ENCODE measurements around the gene SLC24A1.
A peak's percentile ranks its signal among the peaks of the same experiment; 100 is the strongest.

SLC24A1 gene

DNA sequence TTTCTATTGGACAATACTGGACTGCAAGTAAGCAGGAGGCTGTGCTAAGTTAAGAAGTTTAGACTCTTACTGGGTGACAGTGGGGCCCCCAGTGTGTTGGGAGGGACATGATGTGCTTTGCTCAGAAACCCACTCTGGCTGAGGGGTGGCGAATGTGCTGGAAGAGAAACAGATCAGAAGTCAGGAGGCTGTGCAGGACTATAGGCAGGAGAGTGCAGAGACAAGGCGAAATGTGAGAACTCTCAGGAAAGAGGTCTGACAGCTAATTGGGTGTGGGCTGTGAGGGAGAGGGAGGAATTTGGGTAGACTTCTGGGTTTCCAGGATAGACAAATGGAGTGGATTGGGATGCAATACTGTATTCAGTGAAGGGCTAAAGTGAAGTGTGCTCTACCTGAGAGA lies 12.0 kb downstream of the SLC24A1 start:
- H3K36me3 Mint-ChIP-seq: peaks cover 6% of the 10 kb centered on the region
- no peak overlapping the region for H3K4me3 Mint-ChIP-seq
- no peaks in the 10 kb centered on the region for H3K9me3 Mint-ChIP-seq
- no peaks in the 10 kb centered on the region for H3K27me3 Mint-ChIP-seq
- H3K4me1 Mint-ChIP-seq: peaks cover 26% of the 10 kb centered on the region
- ATAC-seq: no peak
- H3K27ac Mint-ChIP-seq: no peak overlapping the region

DNA sequence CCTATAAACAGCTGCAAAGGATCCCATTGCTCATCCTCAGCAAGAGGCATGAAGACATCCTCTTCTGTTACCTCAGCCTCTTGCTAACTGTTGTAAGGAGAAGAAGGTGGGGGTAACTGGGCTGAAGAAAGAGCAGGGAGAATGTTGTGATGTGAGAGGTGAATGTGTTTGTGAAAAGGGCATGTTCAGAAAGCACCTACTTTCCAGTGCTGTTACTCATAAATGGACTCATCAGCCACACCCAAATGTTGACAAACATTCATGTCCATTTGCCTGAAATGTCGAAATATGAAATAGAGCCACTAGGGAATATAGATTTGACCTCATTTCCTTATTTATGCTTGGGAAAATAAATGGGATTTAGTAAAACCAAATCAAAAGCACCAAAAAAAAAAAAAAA lies 12.6 kb downstream of the SLC24A1 start:
- peaks cover 6% of the 10 kb centered on the region for H3K36me3 Mint-ChIP-seq
- no peaks in the 10 kb centered on the region for H3K9me3 Mint-ChIP-seq
- no peak overlapping the region for H3K4me3 Mint-ChIP-seq
- peaks cover 28% of the 10 kb centered on the region for H3K4me1 Mint-ChIP-seq
- H3K27ac Mint-ChIP-seq: no peak overlapping the region
- ATAC-seq: no peak
- H3K27me3 Mint-ChIP-seq: no peaks in the 10 kb centered on the region

DNA sequence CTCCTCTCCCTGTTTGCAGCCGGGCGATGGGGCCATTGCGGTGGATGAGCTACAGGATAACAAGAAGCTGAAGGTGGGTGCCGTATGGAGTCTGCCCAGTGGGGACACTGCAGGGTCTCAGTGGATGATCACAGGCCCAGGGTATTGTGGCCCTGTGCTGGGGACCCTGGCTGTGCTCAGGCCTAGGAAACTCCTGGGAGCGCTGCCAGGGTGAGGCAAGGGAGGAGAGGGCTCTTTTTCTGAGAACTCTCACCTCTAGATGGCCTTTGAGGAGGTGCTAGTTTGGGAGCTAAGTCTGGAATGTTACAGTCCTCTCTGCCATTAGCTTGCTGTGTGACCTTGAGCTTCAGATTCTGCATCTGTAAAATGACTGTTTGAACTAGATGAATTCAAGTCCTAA lies 16.4 kb downstream of the SLC24A1 start:
- Mint-ChIP-seq H3K4me3 (no peak overlapping the region), H3K36me3 (no peaks in the 10 kb centered on the region), H3K9me3 (no peaks in the 10 kb centered on the region), H3K27ac (no peak overlapping the region), H3K4me1 (peaks cover 7% of the 10 kb centered on the region), H3K27me3 (no peaks in the 10 kb centered on the region)
- no peak for ATAC-seq

DNA sequence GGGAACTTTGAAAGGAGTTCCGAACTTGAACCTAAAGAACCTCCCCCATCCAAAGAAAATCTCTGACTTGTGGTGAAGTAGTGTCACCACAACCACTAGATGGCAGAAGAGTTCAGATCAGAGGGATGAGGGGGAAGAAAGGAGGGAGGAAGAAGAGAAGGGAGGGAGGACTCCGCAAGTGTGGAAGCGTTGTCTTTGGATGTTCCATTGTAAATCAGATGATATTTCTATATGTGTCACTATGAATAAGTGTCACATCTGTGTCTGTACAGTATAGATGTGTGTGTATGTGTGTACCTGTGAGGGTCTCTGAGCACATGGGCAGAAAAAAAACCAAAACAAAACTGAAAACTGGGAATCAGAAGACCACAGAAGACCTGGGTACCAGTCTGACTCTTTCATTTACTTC lies 16.9 kb downstream of the SLC24A1 start:
- Mint-ChIP-seq H3K4me1 (peaks cover 7% of the 10 kb centered on the region), H3K4me3 (no peak overlapping the region), H3K27me3 (no peaks in the 10 kb centered on the region), H3K9me3 (no peaks in the 10 kb centered on the region), H3K27ac (no peak overlapping the region), H3K36me3 (no peaks in the 10 kb centered on the region)
- peak; percentile 74 for ATAC-seq

DNA sequence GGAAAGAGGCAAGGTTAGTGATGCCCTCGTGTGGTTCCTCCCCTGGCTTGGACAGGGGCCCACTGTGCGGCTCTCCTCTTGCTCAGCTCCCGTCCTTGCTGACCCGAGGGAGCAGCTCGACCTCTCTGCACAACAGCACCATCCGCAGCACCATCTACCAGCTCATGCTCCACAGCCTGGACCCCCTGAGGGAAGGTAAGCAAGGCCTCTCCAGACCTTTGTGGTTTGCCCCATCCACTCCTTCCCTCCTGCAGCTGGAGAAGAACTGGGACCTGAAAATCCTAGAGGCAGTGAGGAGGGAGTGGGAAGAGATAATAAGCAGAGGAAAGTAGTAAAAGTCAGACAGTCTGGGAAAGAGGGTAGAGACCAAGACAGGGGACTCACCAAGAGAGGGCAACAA lies 17.8 kb downstream of the SLC24A1 start:
- Mint-ChIP-seq H3K27ac (no peak overlapping the region), H3K4me3 (no peak overlapping the region), H3K36me3 (no peaks in the 10 kb centered on the region)

DNA sequence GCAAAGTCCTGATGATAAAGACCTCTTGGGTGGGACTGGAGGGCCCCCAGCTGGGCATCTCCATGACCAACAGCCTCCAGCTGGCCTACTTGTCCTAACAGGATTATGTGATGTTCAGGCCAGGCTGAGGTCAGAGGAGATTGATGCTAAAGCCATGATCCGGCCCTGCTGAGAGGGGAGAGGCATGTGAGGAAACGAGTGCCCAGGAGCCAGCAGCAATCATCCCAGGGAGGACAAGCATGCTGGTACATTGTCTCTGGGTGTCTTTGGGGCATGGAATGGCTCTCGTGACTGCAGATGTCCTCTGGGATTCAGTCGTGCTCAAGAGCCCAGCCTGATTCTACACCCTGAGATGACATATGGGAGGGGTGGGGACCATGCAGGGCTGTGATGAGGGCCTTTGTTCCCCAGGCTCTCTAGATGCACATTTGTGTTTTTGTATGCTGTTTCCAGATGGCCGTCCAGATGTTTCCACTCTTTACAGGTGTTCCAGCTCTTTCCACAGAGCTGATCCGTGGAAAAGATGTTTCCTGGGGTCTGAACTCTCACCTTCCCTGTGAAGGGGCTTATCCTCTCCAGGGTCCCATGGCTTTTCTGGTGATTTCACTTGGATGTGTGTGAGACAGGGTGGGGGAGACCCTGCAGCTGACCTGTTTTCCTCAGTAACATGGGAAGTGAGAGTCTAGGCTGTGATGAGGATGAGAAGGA lies 20.2 kb downstream of the SLC24A1 start:
- no peak for ATAC-seq
- H3K4me1 Mint-ChIP-seq: peaks cover 7% of the 10 kb centered on the region
- H3K36me3 Mint-ChIP-seq: no peaks in the 10 kb centered on the region
- no peaks in the 10 kb centered on the region for H3K27me3 Mint-ChIP-seq
- H3K27ac Mint-ChIP-seq: no peak overlapping the region
- no peaks in the 10 kb centered on the region for H3K9me3 Mint-ChIP-seq
- H3K4me3 Mint-ChIP-seq: no peak overlapping the region

More for the DNA sequence above, 17.8 kb downstream of the SLC24A1 start:
- Mint-ChIP-seq H3K27me3 (no peaks in the 10 kb centered on the region), H3K4me1 (peaks cover 7% of the 10 kb centered on the region), H3K9me3 (no peaks in the 10 kb centered on the region)
- ATAC-seq: no peak

DNA sequence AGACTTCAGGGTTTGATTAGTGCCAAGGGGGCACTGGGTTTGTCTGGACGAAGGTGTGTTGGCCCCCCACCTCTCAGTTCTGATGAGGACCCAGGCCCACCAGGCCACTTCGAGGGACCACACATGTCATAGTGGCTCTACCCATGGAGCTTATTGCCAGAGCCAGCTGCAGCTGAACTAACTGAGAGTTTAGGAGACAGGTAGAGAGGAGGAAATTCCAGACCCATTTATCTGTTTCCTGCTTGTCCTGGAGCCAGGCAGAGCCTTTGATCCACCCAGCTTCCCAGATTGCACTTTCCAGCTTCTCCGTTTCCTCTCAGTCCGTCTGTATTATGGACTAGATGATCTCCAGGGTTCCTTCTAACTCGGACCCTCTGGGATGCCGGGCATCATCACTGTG lies 20.9 kb downstream of the SLC24A1 start:
- ATAC-seq: no peak
- Mint-ChIP-seq H3K27ac (no peak overlapping the region), H3K9me3 (no peaks in the 10 kb centered on the region), H3K4me1 (peaks cover 7% of the 10 kb centered on the region), H3K4me3 (no peak overlapping the region), H3K36me3 (no peaks in the 10 kb centered on the region), H3K27me3 (no peaks in the 10 kb centered on the region)

DNA sequence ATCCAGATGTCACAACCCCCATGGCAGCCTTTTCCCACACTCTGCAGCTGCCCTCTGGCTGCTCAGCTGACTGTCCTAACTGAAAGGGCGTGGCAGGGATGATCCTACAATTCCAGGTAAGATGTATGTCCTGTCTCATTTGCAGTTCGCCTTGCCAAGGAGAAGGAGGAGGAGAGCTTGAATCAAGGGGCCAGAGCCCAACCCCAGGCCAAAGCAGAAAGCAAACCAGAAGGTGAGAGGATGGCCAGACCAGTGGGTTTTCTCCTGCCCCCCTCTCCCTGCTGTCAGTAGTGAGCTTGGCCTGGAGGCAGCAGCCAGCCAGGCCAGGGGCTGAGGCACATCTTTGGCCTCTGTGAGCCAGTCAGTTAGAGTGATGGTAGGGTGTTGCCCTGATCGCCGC lies 22.5 kb downstream of the SLC24A1 start:
- Mint-ChIP-seq H3K9me3 (no peaks in the 10 kb centered on the region), H3K27ac (no peak overlapping the region), H3K4me1 (no peaks in the 10 kb centered on the region), H3K36me3 (no peaks in the 10 kb centered on the region), H3K4me3 (no peak overlapping the region), H3K27me3 (no peaks in the 10 kb centered on the region)
- ATAC-seq: no peak

DNA sequence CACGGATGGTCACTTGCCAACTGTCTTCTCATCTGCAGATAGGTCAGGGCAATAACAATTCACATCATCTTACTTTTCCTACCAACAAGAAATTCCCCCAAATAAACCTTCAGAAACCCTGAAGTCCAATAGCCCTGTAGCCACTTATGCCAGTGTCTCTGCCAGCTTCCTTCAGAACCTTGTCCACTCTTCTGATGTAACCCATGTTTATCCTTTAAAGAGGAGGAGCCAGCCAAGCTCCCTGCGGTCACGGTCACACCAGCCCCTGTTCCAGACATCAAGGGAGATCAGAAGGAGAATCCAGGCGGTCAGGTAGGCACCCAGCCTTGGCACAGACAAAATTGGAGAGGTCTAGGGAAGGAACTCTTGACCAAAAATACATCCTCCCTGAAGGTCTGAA lies 23.7 kb downstream of the SLC24A1 start:
- Mint-ChIP-seq H3K9me3 (no peaks in the 10 kb centered on the region), H3K4me3 (no peak overlapping the region), H3K27me3 (no peaks in the 10 kb centered on the region), H3K36me3 (peaks cover 5% of the 10 kb centered on the region), H3K27ac (no peak overlapping the region), H3K4me1 (peaks cover 6% of the 10 kb centered on the region)
- no peak for ATAC-seq

DNA sequence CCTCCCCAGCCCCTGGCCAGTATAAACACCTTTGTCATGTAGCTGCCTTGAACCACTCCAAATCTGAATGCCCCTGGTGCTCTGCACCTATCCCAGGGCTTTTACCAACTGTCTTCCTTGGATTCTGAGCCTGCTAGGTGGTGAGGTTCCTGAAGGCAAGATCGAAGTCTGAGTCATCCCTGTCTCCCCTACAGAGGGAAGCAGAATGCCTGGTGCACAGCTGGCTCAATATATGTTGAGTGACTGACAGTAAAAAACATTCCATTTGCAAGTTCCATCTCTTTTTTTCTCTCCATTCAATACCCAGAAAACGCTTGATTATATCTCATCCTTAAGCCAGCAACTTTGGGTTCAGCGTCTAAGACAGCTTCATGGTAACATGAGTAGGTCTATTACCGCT lies 24.7 kb downstream of the SLC24A1 start:
- peaks cover 17% of the 10 kb centered on the region for H3K4me1 Mint-ChIP-seq
- no peak overlapping the region for H3K4me3 Mint-ChIP-seq
- no peaks in the 10 kb centered on the region for H3K9me3 Mint-ChIP-seq
- no peak overlapping the region for H3K27ac Mint-ChIP-seq
- peaks cover 10% of the 10 kb centered on the region for H3K36me3 Mint-ChIP-seq
- H3K27me3 Mint-ChIP-seq: no peaks in the 10 kb centered on the region
- ATAC-seq: no peak

DNA sequence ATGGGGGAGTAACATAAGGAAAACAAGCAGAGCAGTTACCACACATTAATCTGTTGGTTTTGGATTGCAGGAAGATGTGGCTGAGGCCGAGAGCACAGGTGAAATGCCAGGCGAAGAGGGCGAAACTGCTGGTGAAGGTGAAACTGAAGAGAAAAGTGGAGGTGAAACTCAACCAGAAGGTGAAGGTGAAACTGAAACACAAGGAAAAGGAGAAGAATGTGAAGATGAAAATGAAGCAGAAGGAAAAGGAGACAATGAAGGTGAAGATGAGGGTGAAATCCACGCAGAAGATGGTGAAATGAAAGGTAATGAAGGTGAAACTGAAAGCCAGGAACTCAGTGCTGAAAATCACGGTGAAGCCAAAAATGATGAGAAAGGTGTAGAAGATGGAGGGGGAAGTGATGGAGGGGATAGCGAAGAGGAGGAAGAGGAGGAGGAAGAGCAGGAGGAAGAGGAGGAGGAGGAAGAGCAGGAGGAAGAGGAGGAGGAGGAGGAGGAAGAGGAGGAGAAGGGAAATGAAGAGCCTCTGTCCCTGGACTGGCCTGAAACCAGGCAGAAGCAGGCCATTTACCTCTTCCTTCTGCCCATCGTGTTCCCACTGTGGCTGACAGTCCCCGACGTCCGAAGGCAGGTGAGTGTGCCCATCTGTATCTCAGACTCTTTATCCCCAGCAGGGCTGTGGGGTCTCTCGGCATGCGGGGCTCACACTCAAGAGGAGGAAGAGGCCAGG lies 28.7 kb downstream of the SLC24A1 start:
- peaks cover 24% of the 10 kb centered on the region for H3K4me1 Mint-ChIP-seq
- H3K36me3 Mint-ChIP-seq: peaks cover 50% of the 10 kb centered on the region

DNA sequence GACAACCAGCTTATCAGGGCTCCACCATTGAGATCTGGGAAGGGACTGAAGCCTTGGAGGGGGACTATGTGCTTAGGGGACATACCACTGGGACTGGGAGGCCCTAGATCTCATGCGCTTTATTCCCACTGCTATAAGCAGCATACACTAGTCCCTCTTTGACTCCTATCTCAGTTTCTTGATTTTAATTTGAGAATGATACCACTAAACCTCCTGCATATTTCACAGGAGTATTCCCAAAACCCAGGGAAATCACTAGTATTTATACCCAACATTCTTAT lies 29.2 kb downstream of the SLC24A1 start:
- ATAC-seq: no peak
- Mint-ChIP-seq H3K36me3 (peaks cover 55% of the 10 kb centered on the region), H3K4me1 (peaks cover 24% of the 10 kb centered on the region), H3K27me3 (no peaks in the 10 kb centered on the region), H3K4me3 (no peak overlapping the region), H3K27ac (peak overlapping the region; percentile 36), H3K9me3 (no peaks in the 10 kb centered on the region)

More for the DNA sequence above, 28.7 kb downstream of the SLC24A1 start:
- Mint-ChIP-seq H3K27ac (peak overlapping the region; percentile 36), H3K9me3 (no peaks in the 10 kb centered on the region), H3K27me3 (no peaks in the 10 kb centered on the region), H3K4me3 (peak overlapping the region; percentile 14)
- no peak for ATAC-seq

DNA sequence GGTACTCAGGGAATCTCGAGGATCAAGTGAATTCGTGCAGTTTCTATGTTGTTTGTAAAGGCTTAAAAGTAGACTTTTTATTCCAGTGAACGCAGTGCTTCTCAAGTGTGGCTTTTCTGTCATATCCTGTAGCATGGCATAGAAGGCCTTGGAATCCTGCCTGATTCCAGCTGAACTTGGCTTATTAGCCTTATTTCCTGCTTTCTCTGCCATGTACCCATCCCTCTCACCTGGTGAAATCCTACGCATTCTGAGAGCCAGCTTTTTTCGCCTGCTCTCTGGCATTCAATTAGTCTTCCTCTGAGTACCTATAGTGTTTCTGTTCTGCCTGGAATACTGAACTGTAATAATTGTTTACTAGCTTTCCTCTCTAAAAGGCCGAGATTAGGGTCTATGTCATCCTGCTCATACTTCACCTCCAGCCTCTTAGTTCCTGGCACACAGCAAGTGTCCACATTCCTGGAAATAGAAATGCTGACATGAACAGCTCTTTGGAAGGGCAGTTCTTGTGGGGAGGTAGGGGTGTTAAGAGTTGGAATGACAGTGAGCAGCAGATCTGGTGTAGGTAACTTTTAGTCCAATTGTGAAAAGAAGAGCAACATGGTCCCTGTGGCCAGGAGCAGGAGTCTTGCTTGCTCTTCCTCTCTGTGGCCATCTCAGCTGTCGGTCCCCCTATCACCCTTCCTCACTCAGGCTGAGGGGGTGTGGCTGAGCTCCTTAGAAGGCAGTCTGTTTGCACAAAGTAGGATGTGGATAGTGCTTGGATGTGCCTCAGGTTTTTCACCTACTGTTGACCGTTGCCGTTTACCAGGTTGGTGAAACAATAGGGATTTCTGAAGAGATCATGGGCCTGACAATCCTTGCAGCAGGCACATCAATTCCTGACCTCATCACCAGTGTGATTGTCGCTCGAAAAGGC lies 30.4 kb downstream of the SLC24A1 start:
- Mint-ChIP-seq H3K27me3 (no peaks in the 10 kb centered on the region), H3K4me1 (peaks cover 24% of the 10 kb centered on the region), H3K36me3 (peaks cover 60% of the 10 kb centered on the region), H3K9me3 (no peaks in the 10 kb centered on the region), H3K4me3 (no peak overlapping the region), H3K27ac (peak overlapping the region; percentile 46)
- no peak for ATAC-seq

DNA sequence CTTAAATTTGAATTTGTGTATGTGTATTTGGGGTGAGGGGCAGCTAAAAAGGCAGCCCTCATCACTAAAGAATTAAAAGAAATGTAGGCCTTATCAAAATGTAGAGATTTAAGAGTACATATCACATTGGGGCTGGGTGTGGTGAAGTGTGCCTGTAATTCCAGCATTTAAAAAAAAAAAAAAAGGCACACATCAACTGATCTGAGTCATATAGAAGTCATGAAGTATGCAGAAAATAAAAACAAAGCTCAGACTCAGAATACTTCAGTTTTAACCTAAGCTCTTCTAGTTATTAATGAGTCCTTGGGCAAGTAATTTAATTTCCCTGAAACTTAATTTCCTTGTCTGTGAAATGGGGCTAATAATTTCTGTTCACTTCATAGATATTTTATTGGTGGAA lies 31.6 kb downstream of the SLC24A1 start:
- H3K27ac Mint-ChIP-seq: peak overlapping the region; percentile 22

DNA sequence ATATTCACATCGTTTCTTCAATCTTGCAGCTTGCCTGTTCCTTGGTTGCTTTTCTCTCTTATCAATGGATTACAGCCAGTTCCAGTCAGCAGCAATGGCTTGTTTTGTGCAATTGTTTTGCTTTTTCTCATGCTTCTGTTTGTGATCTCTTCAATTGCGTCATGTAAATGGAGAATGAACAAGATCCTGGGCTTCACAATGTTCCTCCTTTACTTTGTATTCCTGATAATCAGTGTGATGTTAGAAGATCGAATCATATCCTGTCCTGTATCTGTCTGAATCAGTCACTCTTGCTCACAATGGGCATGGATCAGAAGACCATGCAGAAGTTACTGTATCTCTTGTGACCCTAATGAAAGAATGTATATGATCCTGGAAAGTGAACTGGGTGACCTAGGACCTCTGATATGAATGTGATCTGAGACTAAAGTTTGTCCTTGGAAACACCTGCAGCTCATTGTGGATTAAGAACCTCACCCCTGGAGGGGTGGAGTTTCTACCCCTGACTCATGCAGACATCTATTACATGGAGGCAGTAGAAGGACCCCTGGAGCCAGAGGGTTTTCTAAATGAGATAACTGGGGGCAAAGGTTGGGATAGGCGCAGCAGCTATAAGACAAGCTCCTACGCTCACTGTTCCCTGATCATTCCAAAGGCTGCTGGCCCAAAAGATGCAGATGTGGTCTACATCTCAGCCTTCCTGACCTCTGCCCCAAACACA lies 32.2 kb downstream of the SLC24A1 start:
- H3K27ac Mint-ChIP-seq: peak overlapping the region; percentile 5
- H3K36me3 Mint-ChIP-seq: peaks cover 65% of the 10 kb centered on the region
- H3K9me3 Mint-ChIP-seq: no peaks in the 10 kb centered on the region
- H3K27me3 Mint-ChIP-seq: no peaks in the 10 kb centered on the region
- peaks cover 24% of the 10 kb centered on the region for H3K4me1 Mint-ChIP-seq
- no peak overlapping the region for H3K4me3 Mint-ChIP-seq
- no peak for ATAC-seq

More for the DNA sequence above, 31.6 kb downstream of the SLC24A1 start:
- no peaks in the 10 kb centered on the region for H3K27me3 Mint-ChIP-seq
- peaks cover 60% of the 10 kb centered on the region for H3K36me3 Mint-ChIP-seq
- peaks cover 24% of the 10 kb centered on the region for H3K4me1 Mint-ChIP-seq
- no peak for ATAC-seq
- no peaks in the 10 kb centered on the region for H3K9me3 Mint-ChIP-seq
- H3K4me3 Mint-ChIP-seq: no peak overlapping the region

All from stimulated activated memory B cell treated with anti-CD40 and anti-IgM and Interleukin-4, amounts not matched to agents 10 μg/mL and 1 μg/mL and 100 μg/mL, for 72 hours (primary cell).